Spleen (tissue), 7 donors: ENCODE results near the gene SALL4.

Source experiments
- POLR2A ChIP-seq, 3 donors: fragments of 450-650 bp; IDR thresholded peaks; one replicate each; pipeline ENCODE4 v1.5.1; 2017; ENCODE audit warnings: antibody characterized with exemption in 3 of 3, mild to moderate bottlenecking in 1 of 3
- POLR2AphosphoS5 ChIP-seq, 3 donors: sonication (generic); formaldehyde crosslinking; IDR thresholded peaks; one replicate each; pipeline ENCODE4 v1.5.1; 2017; ENCODE audit warnings: antibody characterized with exemption in 3 of 3
- TF ChIP-seq, protein P1 (sequence below), 11 experiments: fragments of 200-600 bp in 7 of 11; fragments of 450-650 bp in 4 of 11; sonication (generic) in 4 of 11; IDR thresholded peaks in 8 of 11; conservative IDR thresholded peaks in 3 of 11; 1 replicate in 7 of 11; 2 replicates in 4 of 11; pipeline versions ENCODE4 v1.4.0 to v1.8.0; 2016 to 2021; ENCODE audit warnings: antibody characterized with exemption in 11 of 11, inconsistent platforms in 4 of 11, mild to moderate bottlenecking in 1 of 11
- donor health status: DM: no; HTN: no; CAD: no; lungs with moderate emphysema.
- donor health status: DM: no; HTN: no; CAD: no.
- donor health status: DM: no; HTN: no; CAD: no.

- TF ChIP-seq, protein P1, sequence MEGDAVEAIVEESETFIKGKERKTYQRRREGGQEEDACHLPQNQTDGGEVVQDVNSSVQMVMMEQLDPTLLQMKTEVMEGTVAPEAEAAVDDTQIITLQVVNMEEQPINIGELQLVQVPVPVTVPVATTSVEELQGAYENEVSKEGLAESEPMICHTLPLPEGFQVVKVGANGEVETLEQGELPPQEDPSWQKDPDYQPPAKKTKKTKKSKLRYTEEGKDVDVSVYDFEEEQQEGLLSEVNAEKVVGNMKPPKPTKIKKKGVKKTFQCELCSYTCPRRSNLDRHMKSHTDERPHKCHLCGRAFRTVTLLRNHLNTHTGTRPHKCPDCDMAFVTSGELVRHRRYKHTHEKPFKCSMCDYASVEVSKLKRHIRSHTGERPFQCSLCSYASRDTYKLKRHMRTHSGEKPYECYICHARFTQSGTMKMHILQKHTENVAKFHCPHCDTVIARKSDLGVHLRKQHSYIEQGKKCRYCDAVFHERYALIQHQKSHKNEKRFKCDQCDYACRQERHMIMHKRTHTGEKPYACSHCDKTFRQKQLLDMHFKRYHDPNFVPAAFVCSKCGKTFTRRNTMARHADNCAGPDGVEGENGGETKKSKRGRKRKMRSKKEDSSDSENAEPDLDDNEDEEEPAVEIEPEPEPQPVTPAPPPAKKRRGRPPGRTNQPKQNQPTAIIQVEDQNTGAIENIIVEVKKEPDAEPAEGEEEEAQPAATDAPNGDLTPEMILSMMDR (IDR thresholded peaks at IDR 0.05 in 8 of 11, conservative IDR thresholded peaks at IDR 0.05 in 3 of 11) = no peak
- no peak for TF ChIP-seq POLR2A (IDR thresholded peaks at IDR 0.05)
- TF ChIP-seq POLR2AphosphoS5 (IDR thresholded peaks at IDR 0.05) = no peak
Measured at GRCh38 chr20:51840865-51841264, 38.5 kb upstream of the SALL4 start.
